ENCODE data around the gene TDRKH.
"Not testable (repeated sequence)": the region's sequence is repeated elsewhere in the genome, so short reads cannot be mapped to it uniquely, and the experiment has no call there.

TDRKH gene

GRCh38 chr1:151800830-151801229 is 10.5 kb upstream of the TDRKH start:
- ATAC-seq, result no peak
- Mint-ChIP-seq H3K27ac (no peak overlapping the region), H3K4me3 (peak overlapping the region; percentile 15), H3K9me3 (no peaks in the 10 kb centered on the region), H3K4me1 (peaks cover 38% of the 10 kb centered on the region), H3K36me3 (no peaks in the 10 kb centered on the region)
- no peak for DNase-seq (ENCODE audit: low spot score in 2 of 2)

GRCh38 chr1:151799179-151800022 is 9.1 kb upstream of the TDRKH start:
- H3K4me3 Mint-ChIP-seq, result no peak overlapping the region
- peaks cover 34% of the 10 kb centered on the region for H3K4me1 Mint-ChIP-seq
- H3K27ac Mint-ChIP-seq, result peak overlapping the region; percentile 52
- ATAC-seq (no peak), DNase-seq (ENCODE audit: low spot score in 2 of 2) (no peak)
- H3K36me3 Mint-ChIP-seq, result peaks cover 2% of the 10 kb centered on the region
- no peaks in the 10 kb centered on the region for H3K9me3 Mint-ChIP-seq

GRCh38 chr1:151798571-151798970 is 8.3 kb upstream of the TDRKH start:
- Mint-ChIP-seq H3K4me3 (peak overlapping the region; percentile 20), H3K4me1 (peaks cover 26% of the 10 kb centered on the region), H3K36me3 (peaks cover 7% of the 10 kb centered on the region), H3K9me3 (no peaks in the 10 kb centered on the region), H3K27ac (peak overlapping the region; percentile 52)
- ATAC-seq (peak; percentile 55), DNase-seq (ENCODE audit: low spot score in 2 of 2) (no peak)

GRCh38 chr1:151790940-151791651 is 796 bp upstream of the TDRKH start:
- Mint-ChIP-seq H3K9me3 (no peaks in the 10 kb centered on the region), H3K4me1 (peaks cover 30% of the 10 kb centered on the region), H3K36me3 (peaks cover 22% of the 10 kb centered on the region), H3K4me3 (peak overlapping the region; percentile 97), H3K27ac (peak overlapping the region; percentile 95)
- DNase-seq (ENCODE audit: low spot score in 2 of 2) (peak in 1 of 2 donors; percentile 66), ATAC-seq (peak; percentile 0)

GRCh38 chr1:151787689-151788088 is 2.6 kb downstream of the TDRKH start:
- Mint-ChIP-seq H3K9me3 (no peaks in the 10 kb centered on the region), H3K4me3 (no peak overlapping the region), H3K36me3 (peaks cover 15% of the 10 kb centered on the region), H3K4me1 (peaks cover 30% of the 10 kb centered on the region), H3K27ac (no peak overlapping the region)
- no peak for DNase-seq (ENCODE audit: low spot score in 2 of 2)
- no peak for ATAC-seq

GRCh38 chr1:151783796-151784195 is 6.5 kb downstream of the TDRKH start:
- Mint-ChIP-seq H3K4me3 (no peak overlapping the region), H3K9me3 (no peaks in the 10 kb centered on the region), H3K27ac (no peak overlapping the region), H3K4me1 (peaks cover 4% of the 10 kb centered on the region), H3K36me3 (peaks cover 36% of the 10 kb centered on the region)
- ATAC-seq (no peak), DNase-seq (ENCODE audit: low spot score in 2 of 2) (no peak)

GRCh38 chr1:151782741-151783140 is 7.6 kb downstream of the TDRKH start:
- no peak for ATAC-seq
- no peaks in the 10 kb centered on the region for H3K4me1 Mint-ChIP-seq
- DNase-seq (ENCODE audit: low spot score in 2 of 2), result no peak
- no peak overlapping the region for H3K27ac Mint-ChIP-seq
- no peak overlapping the region for H3K4me3 Mint-ChIP-seq
- peaks cover 46% of the 10 kb centered on the region for H3K36me3 Mint-ChIP-seq
- no peaks in the 10 kb centered on the region for H3K9me3 Mint-ChIP-seq

GRCh38 chr1:151782026-151782425 is 8.3 kb downstream of the TDRKH start:
- not testable (repeated sequence) for H3K9me3 Mint-ChIP-seq; H3K4me3 Mint-ChIP-seq; H3K27ac Mint-ChIP-seq; H3K4me1 Mint-ChIP-seq; ATAC-seq; DNase-seq (ENCODE audit: low spot score in 2 of 2)
- H3K36me3 Mint-ChIP-seq, result peaks cover 53% of the 10 kb centered on the region

- H3K9me3 Mint-ChIP-seq, ATAC-seq, H3K4me1 Mint-ChIP-seq: not testable (repeated sequence)
These were observed 9.6 kb downstream of the TDRKH start for GRCh38 chr1:151780736-151781135.

GRCh38 chr1:151779852-151780251 is 10.4 kb downstream of the TDRKH start:
- no peaks in the 10 kb centered on the region for H3K9me3 Mint-ChIP-seq
- peaks cover 74% of the 10 kb centered on the region for H3K36me3 Mint-ChIP-seq
- H3K4me1 Mint-ChIP-seq, result no peaks in the 10 kb centered on the region
- H3K27ac Mint-ChIP-seq, result no peak overlapping the region
- H3K4me3 Mint-ChIP-seq, result no peak overlapping the region
- ATAC-seq, result no peak
- DNase-seq (ENCODE audit: low spot score in 2 of 2), result no peak

More at GRCh38 chr1:151780736-151781135, 9.6 kb downstream of the TDRKH start:
- DNase-seq (ENCODE audit: low spot score in 2 of 2); H3K27ac Mint-ChIP-seq; H3K4me3 Mint-ChIP-seq: not testable (repeated sequence)
- peaks cover 65% of the 10 kb centered on the region for H3K36me3 Mint-ChIP-seq

- no peak for DNase-seq (ENCODE audit: low spot score in 2 of 2)
- ATAC-seq, result no peak
- no peaks in the 10 kb centered on the region for H3K9me3 Mint-ChIP-seq
- no peak overlapping the region for H3K27ac Mint-ChIP-seq
- no peak overlapping the region for H3K4me3 Mint-ChIP-seq
- H3K36me3 Mint-ChIP-seq, result peaks cover 93% of the 10 kb centered on the region
- no peaks in the 10 kb centered on the region for H3K4me1 Mint-ChIP-seq
These were observed 13.0 kb downstream of the TDRKH start for GRCh38 chr1:151777317-151777716.

GRCh38 chr1:151776665-151777062 is 13.6 kb downstream of the TDRKH start:
- Mint-ChIP-seq H3K9me3 (no peaks in the 10 kb centered on the region), H3K4me1 (no peaks in the 10 kb centered on the region), H3K27ac (no peak overlapping the region), H3K4me3 (no peak overlapping the region), H3K36me3 (peaks cover 86% of the 10 kb centered on the region)
- no peak for DNase-seq (ENCODE audit: low spot score in 2 of 2)
- ATAC-seq, result no peak

GRCh38 chr1:151775894-151776664 is 14.2 kb downstream of the TDRKH start:
- DNase-seq (ENCODE audit: low spot score in 2 of 2) (no peak), ATAC-seq (no peak)
- Mint-ChIP-seq H3K9me3 (no peaks in the 10 kb centered on the region), H3K36me3 (peaks cover 80% of the 10 kb centered on the region), H3K4me1 (no peaks in the 10 kb centered on the region), H3K27ac (peak overlapping the region; percentile 45), H3K4me3 (no peak overlapping the region)

GRCh38 chr1:151774256-151774922 is 15.9 kb downstream of the TDRKH start:
- H3K9me3 Mint-ChIP-seq, result no peaks in the 10 kb centered on the region
- no peaks in the 10 kb centered on the region for H3K4me1 Mint-ChIP-seq
- H3K27ac Mint-ChIP-seq, result no peak overlapping the region
- H3K4me3 Mint-ChIP-seq, result no peak overlapping the region
- ATAC-seq (no peak), DNase-seq (ENCODE audit: low spot score in 2 of 2) (no peak)
- peaks cover 64% of the 10 kb centered on the region for H3K36me3 Mint-ChIP-seq

- ATAC-seq, result peak; percentile 34
These were observed 16.6 kb downstream of the TDRKH start for GRCh38 chr1:151773702-151774101.

More at GRCh38 chr1:151773702-151774101, 16.6 kb downstream of the TDRKH start:
- no peaks in the 10 kb centered on the region for H3K9me3 Mint-ChIP-seq
- H3K27ac Mint-ChIP-seq, result no peak overlapping the region
- DNase-seq (ENCODE audit: low spot score in 2 of 2), result no peak
- H3K4me1 Mint-ChIP-seq, result no peaks in the 10 kb centered on the region
- no peak overlapping the region for H3K4me3 Mint-ChIP-seq
- H3K36me3 Mint-ChIP-seq, result peaks cover 57% of the 10 kb centered on the region
